Inflammatory macrophage treated with lipopolysaccharide for 4 hours (primary cell): ENCODE measurements around the gene BRSK2.
"Not testable (repeated sequence)": the region's sequence is repeated elsewhere in the genome, so short reads cannot be mapped to it uniquely, and the experiment has no call there.

ENCODE experiments used
- DNase-seq: peaks from one replicate; pipeline ENCODE4 v3.0.0-alpha.2; 2020

BRSK2 gene

GRCh38 chr11:1502168-1502953 is 112.6 kb downstream of the BRSK2 start:
- no peak for DNase-seq

GRCh38 chr11:1502954-1503707 is 113.4 kb downstream of the BRSK2 start:
- DNase-seq: no peak

GRCh38 chr11:1503708-1504104 is 114.0 kb downstream of the BRSK2 start:
- DNase-seq: no peak

- DNase-seq: no peak
Measured at GRCh38 chr11:1504138-1504537, 114.4 kb downstream of the BRSK2 start.

GRCh38 chr11:1504581-1505290 is 115.0 kb downstream of the BRSK2 start:
- DNase-seq: no peak

- DNase-seq: no peak
Measured at GRCh38 chr11:1505480-1505879, 115.7 kb downstream of the BRSK2 start.

GRCh38 chr11:1506981-1507380 is 117.2 kb downstream of the BRSK2 start:
- no peak for DNase-seq

- DNase-seq: no peak
Measured at GRCh38 chr11:1507381-1508140, 117.8 kb downstream of the BRSK2 start.

- no peak for DNase-seq
Measured at GRCh38 chr11:1508491-1508891, 118.8 kb downstream of the BRSK2 start.

- DNase-seq: no peak
Measured at GRCh38 chr11:1508986-1509385, 119.3 kb downstream of the BRSK2 start.

GRCh38 chr11:1509626-1510255 is 120.0 kb downstream of the BRSK2 start:
- no peak for DNase-seq

- not testable (repeated sequence) for DNase-seq
Measured at GRCh38 chr11:1510351-1510750, 120.6 kb downstream of the BRSK2 start.

- no peak for DNase-seq
Measured at GRCh38 chr11:1510928-1511327, 121.2 kb downstream of the BRSK2 start.

GRCh38 chr11:1511937-1512496 is 122.3 kb downstream of the BRSK2 start:
- no peak for DNase-seq
